ES-I3 (cell line): ENCODE measurements around the gene FOCAD.

ENCODE experiments used
- H3K36me3 ChIP-seq: 2 replicates; pipeline ENCODE4 v1.6.1; 2013; ENCODE audit warnings: mild to moderate bottlenecking, low read length, control low read depth, moderate library complexity; ENCODE audit not compliant: insufficient read depth
- H3K4me1 ChIP-seq: 2 replicates; pipeline ENCODE4 v1.6.1; 2013; ENCODE audit warnings: mild to moderate bottlenecking, control low read depth, low read length; ENCODE audit not compliant: insufficient read depth
- H3K9ac ChIP-seq: 2 replicates; pipeline ENCODE4 v1.6.1; 2013; ENCODE audit warnings: low read depth, mild to moderate bottlenecking, low read length, moderate library complexity
- H3K9me3 ChIP-seq: 2 replicates; pipeline ENCODE4 v1.6.1; 2013; ENCODE audit warnings: mild to moderate bottlenecking, low read length, moderate library complexity; ENCODE audit not compliant: control insufficient read depth, insufficient read depth

Gene FOCAD

DNA sequence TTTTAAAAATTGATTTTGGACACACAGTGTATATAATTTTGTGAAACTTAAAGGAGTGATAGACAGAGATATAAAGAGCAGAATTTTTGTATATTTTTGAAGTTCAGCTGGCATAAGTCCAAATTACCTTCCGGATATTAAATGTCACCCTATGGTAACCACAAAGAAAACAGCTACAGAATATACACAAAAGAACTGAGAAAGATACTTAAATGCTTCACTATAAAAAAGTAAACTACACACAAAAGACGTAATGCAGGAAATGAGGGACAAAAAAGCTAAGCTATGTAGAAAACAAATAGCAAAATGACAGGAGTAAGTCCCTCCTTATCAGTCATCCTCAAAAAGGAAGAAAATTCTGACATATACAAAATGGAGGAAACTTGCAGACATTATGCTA, 318.0 kb downstream of the FOCAD start:
- H3K9me3 ChIP-seq = no peaks in the 10 kb centered on the region
- no peak overlapping the region for H3K9ac ChIP-seq
- H3K4me1 ChIP-seq = no peaks in the 10 kb centered on the region
- no peaks in the 10 kb centered on the region for H3K36me3 ChIP-seq

DNA sequence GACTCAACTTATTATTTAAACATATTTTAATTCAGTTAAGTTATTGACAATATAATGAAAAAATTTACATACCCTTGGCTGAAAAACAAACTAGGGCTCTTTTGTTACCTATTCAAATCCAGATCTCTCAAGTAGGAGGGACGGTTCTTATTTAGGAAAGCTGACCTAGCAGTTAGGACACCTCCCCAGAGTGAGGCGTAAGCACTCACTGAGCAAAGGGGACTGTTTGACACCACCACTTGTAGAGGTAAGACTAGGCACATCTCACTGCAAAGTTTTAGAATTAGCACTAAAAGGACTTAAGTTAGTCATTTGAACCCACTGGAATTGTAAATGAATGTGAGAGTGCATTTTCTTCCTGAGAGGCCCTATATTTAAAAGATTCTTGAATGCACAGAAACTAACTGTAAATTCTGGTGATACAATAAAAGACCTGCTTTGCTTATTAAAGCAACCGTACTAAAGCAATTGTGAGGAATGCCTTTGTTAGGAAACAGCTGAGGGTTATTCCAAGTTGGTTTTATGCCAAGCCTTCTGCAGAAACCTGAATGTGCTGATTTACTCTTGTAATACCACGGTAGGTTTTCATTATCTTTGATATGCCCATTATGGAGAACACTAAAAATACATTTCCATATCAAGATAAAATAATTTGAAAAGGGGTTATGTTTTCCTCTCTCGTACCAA, 331.2 kb downstream of the FOCAD start:
- H3K9ac ChIP-seq = no peak overlapping the region

DNA sequence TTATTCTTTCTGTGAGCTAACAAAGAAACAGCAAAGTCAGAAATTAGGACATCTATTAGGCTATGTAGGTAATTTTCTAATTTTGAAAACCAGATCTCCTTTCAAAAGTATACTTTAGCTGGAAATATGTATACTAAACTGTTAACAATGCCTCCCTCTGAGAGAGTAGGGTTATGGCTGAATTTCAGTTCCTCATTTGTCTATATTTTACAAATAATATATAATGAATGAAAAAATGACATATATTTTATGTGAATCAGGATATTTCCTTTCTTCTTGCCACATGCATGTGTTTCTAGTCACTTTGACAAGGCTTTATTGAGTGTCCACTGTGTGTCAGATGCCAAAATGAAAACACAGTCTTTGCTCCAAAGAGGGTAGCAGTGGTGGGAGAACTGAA, 331.9 kb downstream of the FOCAD start:
- H3K9ac ChIP-seq = no peak overlapping the region
- peaks cover 18% of the 10 kb centered on the region; the same call in 1 of the 2 replicates for H3K4me1 ChIP-seq
- no peaks in the 10 kb centered on the region for H3K36me3 ChIP-seq
- no peaks in the 10 kb centered on the region for H3K9me3 ChIP-seq

More for the DNA sequence above, 331.2 kb downstream of the FOCAD start:
- H3K4me1 ChIP-seq = peaks cover 18% of the 10 kb centered on the region; the same call in 1 of the 2 replicates
- no peaks in the 10 kb centered on the region for H3K9me3 ChIP-seq
- H3K36me3 ChIP-seq = no peaks in the 10 kb centered on the region

DNA sequence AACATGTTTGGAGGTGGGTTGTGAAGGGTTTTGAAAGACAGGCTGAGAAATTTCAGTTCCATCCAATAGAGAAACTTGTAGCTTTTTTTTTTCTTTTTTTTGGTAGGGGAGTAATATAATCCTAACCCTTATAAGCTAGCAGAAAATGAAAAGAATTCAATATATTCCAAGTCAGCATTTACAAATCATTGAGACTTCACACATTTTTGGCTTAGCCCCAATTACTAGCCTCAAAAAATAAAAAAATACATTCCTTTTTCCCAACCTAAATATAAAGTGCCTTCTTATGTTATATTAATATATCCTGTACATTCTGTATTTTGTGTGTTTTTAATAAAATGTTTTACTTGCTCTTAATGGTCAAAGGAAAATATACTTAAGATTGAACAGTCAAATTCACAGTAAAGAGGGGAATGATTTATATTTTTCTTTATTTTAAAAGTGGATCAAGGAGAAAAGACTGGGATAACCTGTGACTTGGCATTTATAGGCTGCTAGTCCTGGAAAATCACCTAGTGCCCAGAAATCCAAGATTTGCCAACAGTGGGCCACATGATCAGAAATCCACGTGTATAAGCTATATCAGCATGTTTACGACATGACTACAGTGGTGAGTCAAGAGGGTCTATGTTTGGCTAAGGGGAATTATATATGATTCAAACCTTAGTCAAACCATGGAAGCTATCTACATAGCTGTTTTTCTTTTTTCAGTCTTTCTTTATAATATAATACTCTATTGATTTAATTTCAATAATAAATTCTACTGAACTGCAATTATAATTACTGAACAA, 332.8 kb downstream of the FOCAD start:
- H3K9ac ChIP-seq = no peak overlapping the region
- no peaks in the 10 kb centered on the region for H3K9me3 ChIP-seq
- H3K36me3 ChIP-seq = no peaks in the 10 kb centered on the region
- H3K4me1 ChIP-seq = peaks cover 18% of the 10 kb centered on the region; the same call in 1 of the 2 replicates

DNA sequence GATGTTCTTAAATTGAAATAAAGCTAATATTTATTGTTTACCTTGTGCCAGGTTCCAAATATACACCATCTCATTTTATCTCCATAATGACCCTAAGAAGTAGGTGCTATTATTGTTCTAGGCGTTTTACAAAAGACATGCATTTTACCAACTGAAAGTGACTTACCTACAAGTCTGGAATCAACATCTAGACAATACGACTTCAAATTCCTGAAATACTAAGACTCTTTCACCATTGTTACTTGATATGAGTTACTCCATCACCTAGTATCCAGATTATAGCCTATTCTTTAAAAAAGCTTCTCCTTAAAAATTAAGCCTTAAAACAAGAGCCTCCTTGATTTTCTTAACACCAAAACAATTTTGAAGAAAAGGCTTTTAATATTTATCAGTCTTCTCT, 334.1 kb downstream of the FOCAD start:
- peaks cover 18% of the 10 kb centered on the region; the same call in 1 of the 2 replicates for H3K4me1 ChIP-seq
- H3K9ac ChIP-seq = no peak overlapping the region
- no peaks in the 10 kb centered on the region for H3K9me3 ChIP-seq
- no peaks in the 10 kb centered on the region for H3K36me3 ChIP-seq

DNA sequence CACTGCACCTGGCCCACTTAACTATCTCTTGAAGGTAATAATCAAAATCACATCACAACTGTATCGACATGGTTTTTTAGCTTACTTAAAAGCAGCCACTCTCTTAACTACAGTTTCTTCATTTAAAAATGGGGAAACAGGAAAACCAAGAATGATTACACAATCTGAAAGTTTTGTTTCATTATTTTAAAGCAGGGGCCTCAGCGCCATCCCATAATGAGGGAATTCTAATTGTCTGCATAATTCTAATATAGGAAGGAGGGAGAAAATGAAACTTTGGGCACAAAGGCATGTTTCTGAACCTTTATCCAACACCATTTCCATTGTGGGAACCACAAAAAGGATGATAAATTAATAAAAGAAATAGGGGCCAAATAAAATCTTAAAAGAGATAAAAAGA, 339.8 kb downstream of the FOCAD start:
- no peaks in the 10 kb centered on the region; the same call in 1 of the 2 replicates for H3K4me1 ChIP-seq
- no peak overlapping the region for H3K9ac ChIP-seq
- H3K36me3 ChIP-seq = no peaks in the 10 kb centered on the region
- H3K9me3 ChIP-seq = no peaks in the 10 kb centered on the region

DNA sequence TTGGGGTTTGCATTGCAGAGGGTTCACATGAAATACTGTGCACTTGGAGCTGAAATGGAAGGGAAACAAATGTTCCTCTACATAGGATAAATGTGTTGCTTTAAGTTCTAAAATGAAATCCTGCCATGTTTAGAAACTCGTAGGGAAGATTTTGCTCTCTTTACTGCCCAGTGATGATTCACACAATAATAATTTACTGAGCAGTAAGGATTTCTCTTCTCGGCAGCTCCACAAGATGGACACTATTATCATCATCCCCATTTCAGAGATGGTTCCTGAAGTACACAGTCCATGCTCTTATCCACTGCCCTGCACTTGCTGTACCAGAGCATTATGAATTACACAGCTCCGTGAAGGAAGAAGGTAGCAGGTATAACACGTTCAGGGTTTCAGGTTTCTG, 343.2 kb downstream of the FOCAD start:
- no peaks in the 10 kb centered on the region for H3K36me3 ChIP-seq
- no peaks in the 10 kb centered on the region for H3K9me3 ChIP-seq
- peaks cover 6% of the 10 kb centered on the region; the same call in 1 of the 2 replicates for H3K4me1 ChIP-seq

DNA sequence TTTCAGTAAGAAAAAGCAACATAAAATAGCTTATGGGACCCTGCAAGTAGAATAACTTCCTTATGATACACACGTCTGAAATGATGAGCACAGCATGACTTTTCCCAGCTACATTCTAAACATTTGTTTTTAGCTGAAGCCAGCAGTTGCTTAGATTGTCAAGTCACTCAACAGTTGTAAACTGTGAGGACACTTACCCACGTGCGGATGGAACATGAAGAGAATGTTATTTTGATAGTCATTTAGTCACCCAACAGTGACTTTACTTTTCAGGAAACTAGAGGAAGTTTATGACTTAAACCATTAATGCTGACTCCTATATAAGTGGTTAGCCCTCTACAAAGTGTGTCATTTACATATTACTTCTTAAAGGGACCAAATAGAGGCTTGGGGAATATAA, 344.4 kb downstream of the FOCAD start:
- H3K9me3 ChIP-seq = no peaks in the 10 kb centered on the region
- H3K9ac ChIP-seq = no peak overlapping the region
- peaks cover 6% of the 10 kb centered on the region; the same call in 1 of the 2 replicates for H3K4me1 ChIP-seq
- no peaks in the 10 kb centered on the region for H3K36me3 ChIP-seq

More for the DNA sequence above, 343.2 kb downstream of the FOCAD start:
- no peak overlapping the region for H3K9ac ChIP-seq

DNA sequence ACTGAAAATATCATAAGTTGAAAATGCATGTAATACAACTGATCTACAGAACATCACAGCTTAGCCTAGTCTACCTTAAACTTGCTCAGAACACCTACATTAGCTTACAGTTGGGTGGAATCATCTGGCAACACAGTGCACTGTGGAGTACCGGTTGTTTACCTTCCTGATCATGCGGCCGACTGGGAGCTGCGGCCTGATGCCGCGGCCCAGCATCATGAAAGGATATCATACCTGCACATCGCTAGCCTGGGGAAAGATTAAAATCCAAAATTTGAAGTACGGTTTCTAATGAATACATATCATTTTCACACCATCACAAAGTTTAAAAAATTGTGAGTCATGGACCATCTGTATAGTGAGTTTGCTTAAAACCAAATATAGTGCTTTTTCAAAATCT, 345.6 kb downstream of the FOCAD start:
- no peaks in the 10 kb centered on the region for H3K9me3 ChIP-seq
- H3K9ac ChIP-seq = no peak overlapping the region
- H3K36me3 ChIP-seq = no peaks in the 10 kb centered on the region
- H3K4me1 ChIP-seq = peaks cover 6% of the 10 kb centered on the region; the same call in 1 of the 2 replicates

DNA sequence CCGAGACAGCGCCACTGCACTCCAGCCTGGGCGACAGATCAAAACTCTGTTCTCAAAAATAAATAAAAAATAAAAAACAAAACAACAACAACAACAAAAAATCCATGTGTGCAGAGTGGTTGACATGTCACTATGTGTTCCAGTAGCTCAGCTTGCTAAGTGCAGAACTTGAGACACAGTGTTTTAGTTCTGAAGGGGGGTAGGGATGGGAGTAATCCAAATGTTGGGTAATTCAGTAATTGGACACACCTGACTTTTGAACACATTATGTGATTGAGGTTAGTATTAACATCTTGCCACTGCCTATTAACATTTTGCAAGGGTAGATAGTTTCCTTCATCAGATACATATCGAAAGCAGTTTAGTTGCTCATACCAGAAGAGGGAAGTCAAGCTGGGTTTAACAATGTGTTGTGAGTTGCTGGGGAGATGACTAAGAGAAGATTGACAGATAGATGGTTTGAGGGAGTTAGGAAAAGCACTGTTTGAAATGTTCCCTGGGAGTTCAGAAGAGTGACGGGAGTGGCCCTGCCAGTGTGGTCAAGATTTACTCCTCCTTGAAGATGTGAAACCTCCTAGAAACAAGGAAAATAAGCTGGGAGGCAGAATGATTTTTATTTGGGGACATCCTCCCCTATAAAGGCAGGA, 346.5 kb downstream of the FOCAD start:
- H3K9ac ChIP-seq = peak overlapping the region; percentile 60
- no peaks in the 10 kb centered on the region for H3K9me3 ChIP-seq
- peaks cover 6% of the 10 kb centered on the region; the same call in 1 of the 2 replicates for H3K4me1 ChIP-seq
- H3K36me3 ChIP-seq = no peaks in the 10 kb centered on the region

DNA sequence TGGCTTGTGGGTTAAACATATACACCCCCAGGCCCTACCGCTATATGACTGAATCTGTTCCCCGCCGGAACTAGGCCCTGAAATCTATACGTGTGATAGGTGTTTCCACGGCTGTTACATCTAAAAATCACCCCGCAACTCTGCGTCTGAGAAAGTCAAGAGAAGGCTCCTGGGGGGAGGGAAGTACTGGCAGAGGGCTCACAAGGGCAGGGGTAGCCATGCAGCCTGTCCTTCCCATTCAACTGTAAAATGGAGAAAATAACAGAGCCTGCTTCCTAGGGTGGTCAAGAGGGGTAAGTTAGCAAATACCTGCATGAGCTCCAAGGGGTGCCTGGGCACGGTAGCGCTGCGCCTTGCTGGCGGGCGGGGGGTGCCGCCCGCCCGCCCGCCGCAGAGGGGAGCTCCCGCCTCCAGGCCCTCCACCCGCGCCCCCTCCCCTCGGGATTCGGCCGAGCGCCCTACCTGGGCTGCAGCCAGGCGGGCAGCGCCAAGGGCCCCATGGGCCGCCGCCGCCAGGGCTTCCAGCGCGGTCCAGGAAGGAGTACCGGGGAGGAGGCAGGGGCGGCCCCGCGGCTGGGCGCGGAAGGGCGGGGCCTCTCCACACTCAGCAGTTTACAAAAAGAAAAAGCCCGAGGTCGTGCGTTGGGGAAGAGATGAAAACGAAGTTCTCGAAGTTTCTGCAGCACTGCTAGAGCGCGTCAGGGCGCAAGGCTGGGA, 347.2 kb downstream of the FOCAD start, which contains the start of gene HACD4:
HACD4 (minus strand) TSS at position 550 of the 717 bp plus-strand sequence; CDS start at position 500, 50 bp downstream.
- peaks cover 6% of the 10 kb centered on the region; the same call in 1 of the 2 replicates for H3K4me1 ChIP-seq
- no peaks in the 10 kb centered on the region for H3K36me3 ChIP-seq
- H3K9me3 ChIP-seq = no peaks in the 10 kb centered on the region
- peak within 1 kb of the TSS; percentile 60 for H3K9ac ChIP-seq

DNA sequence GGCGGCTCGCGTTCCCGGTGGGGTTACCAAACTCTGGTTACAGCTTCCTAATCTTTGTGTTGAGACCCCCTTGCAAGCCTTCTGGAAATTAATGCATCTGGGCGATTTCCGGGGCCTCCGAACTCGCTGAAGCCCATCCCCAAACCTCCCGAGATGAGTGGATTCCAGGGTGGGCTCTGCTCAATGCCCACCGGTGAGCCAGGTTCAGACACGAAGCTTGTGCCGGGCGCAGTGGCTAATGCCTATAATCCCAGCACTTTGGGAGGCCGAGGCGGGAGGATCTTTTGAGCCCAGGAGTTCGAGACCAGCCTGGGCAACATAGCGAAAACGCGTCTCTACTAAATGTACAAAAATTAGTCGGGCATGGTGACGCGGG, 347.7 kb downstream of the FOCAD start:
- Histone ChIP-seq H3K9ac (peak overlapping the region; percentile 60; the same call in 1 of the 2 replicates), H3K9me3 (no peaks in the 10 kb centered on the region), H3K4me1 (peaks cover 8% of the 10 kb centered on the region; the same call in 1 of the 2 replicates), H3K36me3 (no peaks in the 10 kb centered on the region)

DNA sequence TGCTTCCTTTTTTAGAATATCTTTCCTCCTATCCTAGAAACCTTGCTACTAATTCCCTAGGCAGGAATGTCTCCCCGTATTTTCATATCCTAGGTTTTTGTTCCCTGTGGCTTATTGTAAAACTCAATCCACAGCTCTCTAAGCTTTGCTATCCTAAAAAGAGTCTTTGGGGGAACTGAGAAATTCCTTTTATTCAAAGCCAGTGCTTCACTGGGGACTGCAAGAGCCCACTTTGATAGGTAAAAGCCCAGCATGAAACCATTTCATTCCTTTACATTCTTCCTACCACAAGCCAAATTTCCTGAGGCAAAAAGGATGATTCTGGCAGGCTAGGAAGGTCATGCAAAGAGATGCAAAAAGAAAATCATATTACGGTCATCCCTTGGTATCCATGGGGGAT, 353.2 kb downstream of the FOCAD start:
- H3K36me3 ChIP-seq = no peaks in the 10 kb centered on the region
- H3K9ac ChIP-seq = no peak overlapping the region
- H3K4me1 ChIP-seq = 0 out of 2 replicates have a peak, but pooled peaks cover 4% of the 10 kb centered on the region
- no peaks in the 10 kb centered on the region for H3K9me3 ChIP-seq

DNA sequence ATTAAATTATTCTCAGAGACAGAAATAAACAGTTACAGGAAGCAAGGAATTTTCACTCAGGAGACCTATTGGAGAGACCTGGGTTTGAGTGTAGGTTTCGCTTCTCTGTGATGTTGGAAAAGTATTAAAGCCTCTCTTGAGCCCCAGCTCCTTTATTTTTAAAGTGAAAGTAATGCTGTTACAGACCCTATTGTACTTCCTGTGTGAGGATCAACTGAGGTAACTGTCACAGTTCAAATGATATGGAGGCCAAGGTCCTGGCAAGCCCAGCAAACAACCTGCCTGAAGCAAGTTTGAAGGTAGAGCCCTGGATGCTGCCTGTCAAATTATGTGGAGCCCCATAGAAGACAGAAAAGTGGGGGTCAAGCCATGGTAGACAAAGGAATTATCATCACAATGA, 355.2 kb downstream of the FOCAD start:
- Histone ChIP-seq H3K4me1 (0 out of 2 replicates have a peak, but pooled peaks cover 4% of the 10 kb centered on the region), H3K36me3 (no peaks in the 10 kb centered on the region), H3K9ac (no peak overlapping the region), H3K9me3 (no peaks in the 10 kb centered on the region)
